ENCODE results near the gene ZNF223. TPM values are rescaled to one million over a fixed set of nuclear protein-coding genes. Genes with fewer than 3 reads are reported as not detected.

Gene ZNF223
- total and polyA plus RNA-seq, 9 of the 15 experiments (the other 6 are each of a cell fraction or from before 2014, with no cell fraction given) = 0.21 to 1.8 (median 0.71) TPM

- TF ChIP-seq RBM34 (IDR thresholded peaks at IDR 0.05; ENCODE audit: borderline replicate concordance, insufficient read depth, low read length) (no peak), ZMIZ1 (IDR thresholded peaks at IDR 0.05; ENCODE audit: low read depth in 2 of 2, low read length in 2 of 2) (no peak), FOXJ2 (tag; IDR thresholded peaks at IDR 0.05) (peak; percentile 52; the same call in 1 of the 2 replicates), CXXC5 (CRISPR knock-in tag; IDR thresholded peaks at IDR 0.05) (peak; percentile 82), JUNB (CRISPR knock-in tag; conservative IDR thresholded peaks at IDR 0.05) (no peak), TCF7L2 (IDR thresholded peaks at IDR 0.05; ENCODE audit: low read depth, low read length) (no peak), HMGXB4 (CRISPR knock-in tag; IDR thresholded peaks at IDR 0.05) (no peak), PHF21A (IDR thresholded peaks at IDR 0.05; ENCODE audit: borderline replicate concordance, low read depth) (no peak), SAP30 (IDR thresholded peaks at IDR 0.05; ENCODE audit: borderline replicate concordance, insufficient read depth, low read depth, low read length, poor library complexity, severe bottlenecking) (no peak), ZNF134 (CRISPR knock-in tag; conservative IDR thresholded peaks at IDR 0.05) (0 out of 2 replicates have a peak, but pooled peaks have one; percentile 40), ETS2 (tag; IDR thresholded peaks at IDR 0.05; ENCODE audit: borderline replicate concordance, poor library complexity, severe bottlenecking) (no peak), ESRRA (IDR thresholded peaks at IDR 0.05; ENCODE audit: borderline replicate concordance, low read depth) (peak; percentile 81; the same call in 1 of the 2 replicates), SETDB1 (IDR thresholded peaks at IDR 0.05; ENCODE audit: low read length) (no peak), FOXK2 (conservative IDR thresholded peaks at IDR 0.05 in 1 of 2, IDR thresholded peaks at IDR 0.05 in 1 of 2; ENCODE audit: low read depth in 2 of 2) (no peak), ZBTB12 (CRISPR knock-in tag; IDR thresholded peaks at IDR 0.05) (peak; percentile 54; the same call in 1 of the 2 replicates), ADNP (tag; IDR thresholded peaks at IDR 0.05) (no peak), TFAP4 (CRISPR knock-in tag; IDR thresholded peaks at IDR 0.05; ENCODE audit: borderline replicate concordance) (peak; percentile 77), ZNF239 (CRISPR knock-in tag; IDR thresholded peaks at IDR 0.05) (no peak), ZNF12 (CRISPR knock-in tag; IDR thresholded peaks at IDR 0.05) (no peak)
These were observed 61.4 kb downstream of the ZNF223 start, which contains the start of gene ZNF225 (continued) for GRCh38 chr19:44113138-44113783.
